Stomach smooth muscle (tissue), 2 donors: Measurements from ENCODE around the gene SNRNP35.

ENCODE experiments used
- H3K27ac ChIP-seq: one replicate; pipeline ENCODE4 v1.7.0; 2013; ENCODE audit warnings: mild to moderate bottlenecking, low read length, inconsistent platforms
- H3K27me3 ChIP-seq, 2 donors: one replicate each; pipeline ENCODE4 v1.7.0; 2013; ENCODE audit warnings: low read length in 2 of 2; ENCODE audit not compliant: insufficient read depth in 2 of 2, control insufficient read depth in 1 of 2
- H3K36me3 ChIP-seq, 2 donors: one replicate each; pipeline ENCODE4 v1.7.0; 2013; ENCODE audit warnings: low read length in 2 of 2; ENCODE audit not compliant: control insufficient read depth in 2 of 2, insufficient read depth in 2 of 2
- H3K4me1 ChIP-seq: one replicate; pipeline ENCODE4 v1.7.0; 2013; ENCODE audit warnings: low read length; ENCODE audit not compliant: control insufficient read depth, insufficient read depth
- H3K4me3 ChIP-seq, 2 donors: one replicate each; pipeline ENCODE4 v1.7.0; 2013; ENCODE audit warnings: low read length in 2 of 2
- H3K9ac ChIP-seq, 2 donors: one replicate each; pipeline ENCODE4 v1.7.0; 2013; ENCODE audit warnings: low read length in 2 of 2, mild to moderate bottlenecking in 1 of 2
- H3K9me3 ChIP-seq, 2 donors: one replicate each; pipeline ENCODE4 v1.7.0; 2013; ENCODE audit warnings: low read length in 2 of 2; ENCODE audit not compliant: control insufficient read depth in 2 of 2
- donor health status: healthy.
- donor health status: Pancreatic carcinoma.

Gene SNRNP35

DNA sequence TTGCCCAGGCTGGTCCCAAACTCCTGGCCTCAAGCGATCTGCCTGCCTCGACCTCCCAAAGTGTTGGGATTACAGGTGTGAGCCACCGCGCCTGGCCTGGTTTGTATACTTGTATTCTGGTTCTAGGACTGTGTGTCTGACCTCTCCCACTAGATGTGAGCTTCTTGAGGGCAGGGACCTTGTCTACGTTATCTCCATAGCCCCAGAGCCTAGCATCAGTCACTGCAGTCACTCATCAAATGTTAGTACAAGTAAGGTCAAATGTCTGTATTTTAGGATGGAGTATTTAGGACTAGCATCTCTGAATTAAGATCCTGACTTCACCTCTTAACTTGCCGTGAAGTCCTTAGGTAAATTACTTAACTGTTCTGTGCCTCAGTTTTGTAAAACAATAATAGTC is 24.3 kb upstream of the SNRNP35 start:
- Histone ChIP-seq H3K27me3 (no peaks in the 10 kb centered on the region), H3K27ac (no peak overlapping the region), H3K4me1 (peaks cover 14% of the 10 kb centered on the region), H3K9me3 (no peaks in the 10 kb centered on the region), H3K9ac (no peak overlapping the region), H3K36me3 (peaks cover under 1 to 2% of the 10 kb centered on the region in 2 donors), H3K4me3 (no peak overlapping the region)

DNA sequence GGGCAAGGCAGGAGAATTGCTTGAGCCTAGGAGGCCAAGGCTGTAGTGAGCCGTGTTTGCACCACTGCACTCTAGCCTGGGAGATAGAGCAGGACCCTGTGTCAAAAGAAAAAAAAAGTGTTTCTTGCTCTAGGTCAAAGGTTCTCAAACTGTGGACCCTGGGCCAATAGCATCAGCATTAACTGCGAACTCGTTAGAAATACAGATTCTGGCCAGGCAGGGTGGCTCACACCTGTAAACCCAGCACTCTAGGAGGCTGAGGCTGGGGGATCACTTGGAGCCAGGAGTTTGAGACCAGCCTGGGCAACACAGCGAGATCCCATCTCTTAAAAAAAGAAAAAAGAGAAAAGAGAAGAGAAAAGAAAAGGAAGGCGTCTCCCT is 22.3 kb upstream of the SNRNP35 start:
- Histone ChIP-seq H3K9me3 (no peaks in the 10 kb centered on the region), H3K4me3 (peak overlapping the region; percentile 66 to 94), H3K27ac (peak overlapping the region; percentile 46), H3K27me3 (no peaks in the 10 kb centered on the region), H3K36me3 (peaks cover 0 to 2% of the 10 kb centered on the region in 2 donors), H3K9ac (peak overlapping the region; percentile 73 to 74), H3K4me1 (peaks cover 14% of the 10 kb centered on the region)

DNA sequence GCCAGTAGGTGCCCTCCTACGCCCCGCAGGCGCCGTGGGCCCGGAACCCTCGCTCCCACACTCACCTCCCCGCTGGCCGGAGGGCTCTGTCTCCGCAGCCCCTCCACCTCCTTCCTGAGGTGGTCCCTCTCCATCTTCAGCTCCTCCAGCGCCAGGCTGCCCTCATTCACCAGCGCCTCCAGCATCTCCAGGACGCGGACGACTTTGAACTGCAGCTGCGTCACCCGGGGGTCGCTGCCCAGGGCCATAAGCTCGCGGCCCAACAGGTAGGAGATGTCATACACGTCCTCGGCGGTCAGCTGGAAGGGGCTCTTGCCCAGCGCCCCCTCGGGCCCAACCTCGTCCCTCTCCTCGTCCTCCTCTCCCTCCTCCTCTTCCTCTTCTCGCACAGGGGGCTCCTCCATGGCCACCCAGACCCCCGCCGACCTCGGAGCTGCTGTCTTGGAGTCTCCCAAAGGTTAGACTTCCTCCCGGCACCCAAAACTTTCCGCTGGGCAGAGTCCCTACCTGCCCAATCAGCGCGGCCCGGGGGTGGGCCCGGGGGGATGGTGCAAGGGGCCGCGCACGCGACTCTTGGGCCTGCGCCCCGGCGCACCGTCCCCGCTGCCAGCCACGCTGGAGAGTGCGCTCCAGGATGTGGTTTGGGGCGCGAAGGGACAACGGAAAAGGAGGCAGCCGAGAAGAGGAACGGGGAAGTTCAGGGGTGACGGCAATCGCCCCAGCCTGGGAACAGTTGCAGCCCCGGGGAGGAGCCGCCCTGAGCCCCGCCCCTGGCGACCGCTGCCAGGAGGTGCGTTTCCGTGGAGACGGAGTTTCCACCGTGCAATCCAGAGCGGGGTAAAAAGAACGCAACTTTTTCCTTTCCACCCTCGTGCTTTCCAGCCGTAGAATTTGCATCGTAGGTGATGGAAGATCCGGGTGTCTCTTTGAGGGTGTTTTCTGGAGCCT is 21.6 kb upstream of the SNRNP35 start, which contains the start of gene RILPL2:
Gene RILPL2 (minus strand): TSS at position 668 of the 948 bp plus-strand sequence. CDS start 264 bp downstream, at position 404.
- Histone ChIP-seq H3K9me3 (no peaks in the 10 kb centered on the region), H3K4me3 (peak within 1 kb of the TSS; percentile 66 to 94), H3K4me1 (peaks cover 14% of the 10 kb centered on the region), H3K9ac (peak within 1 kb of the TSS; percentile 74 to 79), H3K27ac (peak within 1 kb of the TSS; percentile 46), H3K36me3 (peaks cover 0 to 2% of the 10 kb centered on the region in 2 donors), H3K27me3 (no peaks in the 10 kb centered on the region)

DNA sequence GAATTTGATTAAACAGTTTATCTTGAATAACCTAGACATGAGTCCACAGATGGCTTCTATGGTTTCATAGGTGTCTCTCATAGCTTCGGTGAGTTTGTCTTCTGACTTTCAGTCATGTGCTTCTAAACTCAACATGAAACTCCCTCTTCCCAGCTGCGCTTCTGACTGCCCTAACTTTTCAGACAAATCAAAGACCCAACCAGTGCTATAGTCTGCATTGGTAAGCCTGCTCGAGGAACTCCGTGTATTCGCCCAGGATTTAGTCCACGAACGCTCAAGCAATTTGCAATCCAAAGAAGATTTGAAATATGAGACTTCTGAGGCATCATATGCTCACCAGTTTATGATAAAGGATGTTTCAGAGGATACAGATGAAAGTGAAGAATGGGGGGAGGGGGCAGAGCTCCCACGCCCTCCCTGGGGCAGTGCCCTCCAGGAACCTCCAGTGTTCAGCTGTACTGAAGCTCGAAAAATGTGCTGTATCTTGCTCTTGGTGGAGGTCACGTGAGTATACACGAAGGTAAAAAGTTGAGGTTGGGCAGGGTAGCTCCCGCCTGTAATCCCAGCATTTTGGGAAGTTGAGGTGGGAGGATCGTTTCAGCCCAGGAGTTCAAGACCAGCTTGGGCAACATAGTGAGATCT is 16.3 kb upstream of the SNRNP35 start:
- H3K4me3 ChIP-seq: no peak overlapping the region
- peaks cover 14% of the 10 kb centered on the region for H3K4me1 ChIP-seq
- H3K9me3 ChIP-seq: no peaks in the 10 kb centered on the region
- no peak overlapping the region for H3K27ac ChIP-seq
- H3K36me3 ChIP-seq: no peaks in the 10 kb centered on the region
- no peak overlapping the region for H3K9ac ChIP-seq
- H3K27me3 ChIP-seq: no peaks in the 10 kb centered on the region

DNA sequence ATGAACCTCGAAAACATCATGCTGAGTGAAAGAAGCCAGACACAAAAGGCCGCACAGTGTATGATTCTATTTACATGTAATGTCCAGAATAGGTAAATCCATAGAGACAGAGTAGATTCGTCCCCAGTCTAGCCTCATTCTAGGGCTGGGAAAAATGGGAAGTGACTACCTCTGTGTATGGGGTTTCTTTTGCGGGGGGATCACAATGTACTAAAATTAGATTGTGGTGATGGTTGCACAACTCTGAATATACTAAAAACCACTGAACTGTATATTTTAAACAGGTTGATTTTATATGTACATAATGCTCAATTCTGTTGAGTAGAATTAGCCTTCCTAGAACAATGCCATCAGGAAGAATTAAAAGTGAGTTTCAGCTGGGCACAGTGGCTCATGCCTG is 15.2 kb upstream of the SNRNP35 start:
- no peak overlapping the region for H3K9ac ChIP-seq
- H3K4me3 ChIP-seq: no peak overlapping the region
- no peaks in the 10 kb centered on the region for H3K36me3 ChIP-seq
- H3K27me3 ChIP-seq: no peaks in the 10 kb centered on the region
- H3K9me3 ChIP-seq: no peaks in the 10 kb centered on the region
- no peak overlapping the region for H3K27ac ChIP-seq
- peaks cover 9% of the 10 kb centered on the region for H3K4me1 ChIP-seq

DNA sequence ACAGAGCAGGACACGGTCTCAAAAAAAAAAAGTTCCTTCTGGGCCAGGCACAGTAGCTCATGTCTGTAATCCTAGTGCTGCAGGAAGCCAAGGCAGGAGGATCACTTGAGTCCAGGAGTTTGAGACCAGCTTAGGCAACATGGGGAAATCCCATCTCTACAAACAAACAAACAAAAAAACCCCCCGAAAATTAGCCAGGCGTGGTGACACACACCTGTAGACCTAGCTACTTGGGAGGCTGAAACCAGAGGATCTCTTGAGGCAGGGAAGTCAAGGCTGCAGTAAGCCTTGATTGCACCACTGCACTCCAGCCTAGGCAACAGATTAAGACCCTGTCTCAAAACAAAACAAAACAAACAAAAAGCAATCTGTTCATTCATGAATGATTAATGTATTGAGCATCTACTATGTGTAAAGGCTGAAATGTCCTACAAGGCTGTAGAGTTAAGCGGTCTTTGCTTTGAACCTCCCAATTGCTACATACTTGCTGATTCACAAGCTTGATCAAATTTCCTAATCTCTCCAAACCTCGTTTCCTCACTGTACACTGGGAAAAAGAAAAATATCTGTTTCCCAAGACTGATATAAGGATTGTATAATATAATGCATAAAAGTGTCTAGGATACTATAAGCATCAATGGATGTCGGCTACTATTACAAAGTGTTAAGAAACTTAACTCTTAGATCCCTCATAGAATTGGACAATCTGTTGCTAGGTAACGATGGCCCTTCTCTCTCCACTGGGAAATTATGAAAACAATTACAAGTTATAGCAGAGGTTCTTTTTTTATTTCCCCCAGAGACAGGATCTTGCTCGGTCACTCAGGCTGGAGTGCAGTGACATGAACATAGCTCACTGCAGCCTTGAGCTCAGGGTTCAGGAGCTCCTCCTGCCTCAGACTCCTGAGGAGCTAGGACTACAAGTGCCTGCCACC is 13.6 kb upstream of the SNRNP35 start:
- no peaks in the 10 kb centered on the region for H3K27me3 ChIP-seq
- no peaks in the 10 kb centered on the region for H3K36me3 ChIP-seq
- H3K9ac ChIP-seq: no peak overlapping the region
- H3K27ac ChIP-seq: no peak overlapping the region
- no peaks in the 10 kb centered on the region for H3K9me3 ChIP-seq
- peaks cover 9% of the 10 kb centered on the region for H3K4me1 ChIP-seq
- H3K4me3 ChIP-seq: no peak overlapping the region

DNA sequence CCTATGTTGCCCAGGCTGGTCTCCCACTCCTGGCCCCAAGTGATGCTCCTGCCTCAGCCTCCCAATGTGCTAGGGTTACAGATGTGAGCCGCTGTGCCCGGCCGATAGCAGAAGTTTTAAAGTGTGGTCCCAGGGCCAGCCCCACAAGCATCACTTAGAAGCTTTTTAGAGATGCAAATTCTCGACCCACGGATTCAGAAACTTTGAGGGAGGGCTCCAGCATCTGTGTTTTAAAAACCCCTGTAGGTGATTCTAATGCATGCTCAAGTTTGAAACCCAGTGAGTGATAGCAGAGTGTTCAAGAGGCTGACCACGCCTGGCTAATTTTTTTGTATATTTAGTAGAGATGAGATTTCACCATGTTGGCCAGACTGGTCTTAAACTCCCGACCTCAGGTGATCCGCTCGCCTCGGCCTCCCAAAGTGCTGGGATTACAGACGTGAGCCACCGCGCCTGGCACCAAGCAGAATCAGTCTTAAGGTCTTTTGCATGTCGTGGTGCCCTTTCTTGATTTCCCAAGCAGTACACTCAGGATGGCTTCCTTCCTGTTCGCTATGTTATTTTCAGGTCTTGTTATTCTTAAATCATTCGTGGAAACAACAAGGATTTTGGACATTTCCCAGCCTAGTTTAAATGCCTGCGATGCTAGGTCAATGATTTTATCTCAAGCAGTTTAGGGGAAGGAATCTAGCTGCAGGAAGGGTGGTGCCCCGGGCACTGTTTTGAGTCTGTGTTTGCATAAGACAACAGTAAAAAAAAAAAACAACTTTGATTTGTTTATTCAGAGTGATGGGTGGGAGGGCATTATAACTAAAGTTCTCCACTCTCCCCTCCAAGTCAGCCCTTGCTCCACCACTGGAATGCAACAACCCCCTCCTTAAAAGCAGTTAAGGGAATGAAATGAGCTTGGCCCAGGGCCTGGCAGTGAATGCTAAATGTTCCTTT is 12.3 kb upstream of the SNRNP35 start:
- peak overlapping the region; percentile 49 for H3K27ac ChIP-seq
- H3K9me3 ChIP-seq: no peaks in the 10 kb centered on the region
- H3K27me3 ChIP-seq: no peaks in the 10 kb centered on the region
- H3K9ac ChIP-seq: peak overlapping the region in 1 of 2 donors; percentile 33
- peaks cover 9% of the 10 kb centered on the region for H3K4me1 ChIP-seq
- H3K36me3 ChIP-seq: no peaks in the 10 kb centered on the region
- peak overlapping the region in 1 of 2 donors; percentile 10 for H3K4me3 ChIP-seq

DNA sequence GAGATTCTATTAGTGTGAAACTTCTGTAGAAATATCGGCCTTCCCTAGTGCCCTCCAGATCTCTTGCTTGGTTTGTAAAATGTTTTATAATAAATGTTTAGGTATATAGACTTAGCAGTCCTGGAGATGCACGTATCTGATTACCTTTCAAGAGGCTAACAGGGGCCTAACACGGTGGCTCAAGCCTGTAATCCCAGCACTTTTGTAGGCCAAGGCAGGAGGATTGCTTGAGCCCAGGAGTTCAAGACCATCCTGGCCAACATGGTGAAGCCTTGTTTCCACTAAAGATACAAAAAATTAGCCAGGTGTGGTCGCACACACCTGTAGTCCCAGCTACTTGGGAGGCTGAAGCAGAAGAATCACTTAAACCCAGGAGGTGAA is 11.6 kb upstream of the SNRNP35 start:
- Histone ChIP-seq H3K27me3 (no peaks in the 10 kb centered on the region), H3K4me3 (peak overlapping the region in 1 of 2 donors; percentile 10), H3K4me1 (peaks cover 9% of the 10 kb centered on the region), H3K9me3 (no peaks in the 10 kb centered on the region), H3K36me3 (no peaks in the 10 kb centered on the region), H3K9ac (peak overlapping the region in 1 of 2 donors; percentile 33), H3K27ac (peak overlapping the region; percentile 49)

DNA sequence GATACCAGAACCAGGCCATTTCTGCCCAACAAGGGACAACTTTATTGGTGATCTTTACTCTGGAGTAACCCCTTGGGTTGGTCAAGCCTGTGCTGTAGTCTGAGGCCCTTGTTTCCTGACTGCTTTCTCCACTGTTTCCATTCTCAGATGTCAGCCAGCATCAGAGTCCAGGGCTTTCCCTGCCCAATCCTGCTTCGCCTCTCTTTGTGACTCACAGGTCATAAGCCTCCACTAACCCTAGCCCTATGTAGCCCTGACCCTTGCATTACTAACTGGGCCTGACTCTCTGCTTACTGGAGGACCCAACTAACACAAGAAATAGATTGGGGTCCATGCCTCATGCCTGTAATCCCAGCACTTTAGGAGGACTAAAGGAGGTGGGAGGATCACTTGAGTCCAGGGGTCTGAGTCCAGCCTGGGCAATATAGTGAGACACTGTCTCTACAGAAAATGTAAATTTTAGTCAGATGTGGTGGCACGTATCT is 8.6 kb upstream of the SNRNP35 start:
- Histone ChIP-seq H3K4me3 (no peak overlapping the region), H3K27me3 (no peaks in the 10 kb centered on the region), H3K4me1 (peaks cover 9% of the 10 kb centered on the region), H3K36me3 (no peaks in the 10 kb centered on the region), H3K27ac (no peak overlapping the region), H3K9me3 (no peaks in the 10 kb centered on the region), H3K9ac (no peak overlapping the region)
